Activated CD8-positive, alpha-beta memory T cell treated with anti-CD3 and anti-CD28 coated beads, Interleukin-2, amount 50 U/mL, for 48 hours (primary cell): ENCODE results near the gene SPRN.
"Not testable (repeated sequence)": the region's sequence is repeated elsewhere in the genome, so short reads cannot be mapped to it uniquely, and the experiment has no call there.

Experiments used
- DNase-seq: peaks from one replicate; pipeline ENCODE4 v3.0.0-alpha.2; 2020

SPRN gene

GRCh38 chr10:133383551-133383950 is 40.9 kb downstream of the SPRN start:
- no peak for DNase-seq

GRCh38 chr10:133381036-133381435 is 43.4 kb downstream of the SPRN start:
- no peak for DNase-seq

GRCh38 chr10:133379801-133380666 is 44.4 kb downstream of the SPRN start:
- DNase-seq = no peak

GRCh38 chr10:133379152-133379800 is 45.1 kb downstream of the SPRN start, which contains the start of gene PAOX:
Gene PAOX (plus strand): TSS chr10:133379262. CDS start chr10:133379317, 55 bp downstream.
- DNase-seq = peak; percentile 81

- DNase-seq = peak; percentile 83
These were observed 46.0 kb downstream of the SPRN start for GRCh38 chr10:133378251-133379096.

- DNase-seq = no peak
These were observed 46.6 kb downstream of the SPRN start for GRCh38 chr10:133377818-133378250.

- DNase-seq = no peak
These were observed 47.2 kb downstream of the SPRN start for GRCh38 chr10:133377025-133377817.

GRCh38 chr10:133376183-133376582 is 48.2 kb downstream of the SPRN start:
- not testable (repeated sequence) for DNase-seq

- DNase-seq = no peak
These were observed 48.9 kb downstream of the SPRN start for GRCh38 chr10:133375357-133376115.

- peak; percentile 96 for DNase-seq
These were observed 51.0 kb downstream of the SPRN start, which contains the start of gene ECHS1 for GRCh38 chr10:133373174-133374090. Gene ECHS1 (minus strand): TSS chr10:133373354. CDS start chr10:133373333, 21 bp downstream.

- no peak for DNase-seq
These were observed 51.9 kb downstream of the SPRN start for GRCh38 chr10:133372507-133372906.
